NOMO-1 (cell line): ENCODE results near the gene PPP2R1B.
A peak's percentile ranks its signal among the peaks of the same experiment; 100 is the strongest.
"Not testable (repeated sequence)": the region's sequence is repeated elsewhere in the genome, so short reads cannot be mapped to it uniquely, and the experiment has no call there.

Experiments used
- DNase-seq, 2 experiments: peaks; one replicate each; lab custom pipeline; 2025; ENCODE audit not compliant: unreplicated experiment in 2 of 2; lab: John Stamatoyannopoulos, UW

Gene PPP2R1B

DNA sequence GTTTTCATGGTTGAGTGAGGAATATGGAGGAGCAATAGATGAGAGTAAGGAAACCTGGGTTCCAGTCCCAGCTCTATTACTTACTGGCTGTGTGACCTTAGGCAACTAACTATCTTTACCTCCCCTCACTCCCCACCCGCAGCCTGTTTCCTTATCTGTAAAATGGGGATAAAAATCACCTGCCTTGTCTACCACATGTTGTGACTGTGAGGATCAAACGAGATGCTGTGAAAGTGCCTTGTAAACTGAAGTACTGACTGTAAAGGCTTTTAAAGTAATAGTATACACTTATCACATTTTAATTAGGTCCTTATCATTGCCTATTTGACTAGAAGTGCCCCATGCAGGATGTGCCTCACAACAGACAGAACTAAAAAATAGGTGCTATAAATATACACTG, 18.9 kb upstream of the PPP2R1B start:
- DNase-seq = no peak

GRCh38 chr11:111784311-111784710, 18.1 kb upstream of the PPP2R1B start:
- not testable (repeated sequence) for DNase-seq

GRCh38 chr11:111782109-111782741, 16.0 kb upstream of the PPP2R1B start:
- no peak for DNase-seq

- no peak for DNase-seq
These were observed 12.9 kb upstream of the PPP2R1B start for GRCh38 chr11:111779118-111779517.

GRCh38 chr11:111778047-111778558, 11.9 kb upstream of the PPP2R1B start:
- DNase-seq = no peak

DNA sequence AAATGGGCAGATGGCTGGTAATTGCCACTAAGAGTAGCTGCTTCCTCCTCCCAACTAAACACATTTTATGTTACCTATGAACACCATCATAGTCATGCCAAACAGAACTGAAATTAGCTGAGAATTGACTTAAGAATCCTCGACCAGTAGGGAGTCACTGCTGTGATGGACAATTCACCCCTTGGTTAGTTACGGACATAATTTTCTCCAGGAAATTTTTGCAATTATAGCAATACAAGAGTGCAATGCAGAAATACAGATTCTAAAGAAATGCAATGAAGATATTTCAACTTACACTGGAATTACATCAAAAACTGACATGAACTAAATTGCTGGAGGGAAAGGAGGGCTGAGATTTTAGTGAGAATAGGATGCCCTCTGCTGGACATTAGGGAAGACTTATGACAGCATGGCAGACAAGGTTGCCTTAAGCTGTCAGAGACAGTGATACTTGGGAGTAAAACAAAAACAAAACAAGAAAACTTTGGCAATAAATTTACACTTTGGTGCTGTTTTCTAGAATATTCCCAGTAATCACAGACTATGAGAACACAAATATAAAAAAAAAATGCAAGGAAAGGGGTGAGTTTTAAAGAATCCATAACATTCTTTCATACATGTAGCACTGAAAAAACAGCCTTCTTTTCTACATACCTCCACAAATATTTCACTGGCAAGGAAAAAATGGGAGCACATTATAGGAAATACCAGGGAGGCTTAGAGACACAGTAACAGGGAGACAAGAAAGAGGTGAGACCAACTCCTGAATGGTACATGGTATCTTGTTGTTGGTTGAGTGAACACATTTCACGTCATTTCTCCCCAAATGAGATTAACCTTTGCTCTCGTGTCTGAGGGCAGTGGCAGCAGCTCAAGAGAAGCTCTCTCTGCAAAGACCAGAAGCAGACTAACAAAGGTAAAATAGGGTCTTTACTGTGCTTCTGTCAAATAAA, 11.2 kb upstream of the PPP2R1B start:
- peak in 1 of 2 experiments; percentile 54 for DNase-seq

- DNase-seq = no peak
These were observed 10.4 kb upstream of the PPP2R1B start for GRCh38 chr11:111776398-111777093.

DNA sequence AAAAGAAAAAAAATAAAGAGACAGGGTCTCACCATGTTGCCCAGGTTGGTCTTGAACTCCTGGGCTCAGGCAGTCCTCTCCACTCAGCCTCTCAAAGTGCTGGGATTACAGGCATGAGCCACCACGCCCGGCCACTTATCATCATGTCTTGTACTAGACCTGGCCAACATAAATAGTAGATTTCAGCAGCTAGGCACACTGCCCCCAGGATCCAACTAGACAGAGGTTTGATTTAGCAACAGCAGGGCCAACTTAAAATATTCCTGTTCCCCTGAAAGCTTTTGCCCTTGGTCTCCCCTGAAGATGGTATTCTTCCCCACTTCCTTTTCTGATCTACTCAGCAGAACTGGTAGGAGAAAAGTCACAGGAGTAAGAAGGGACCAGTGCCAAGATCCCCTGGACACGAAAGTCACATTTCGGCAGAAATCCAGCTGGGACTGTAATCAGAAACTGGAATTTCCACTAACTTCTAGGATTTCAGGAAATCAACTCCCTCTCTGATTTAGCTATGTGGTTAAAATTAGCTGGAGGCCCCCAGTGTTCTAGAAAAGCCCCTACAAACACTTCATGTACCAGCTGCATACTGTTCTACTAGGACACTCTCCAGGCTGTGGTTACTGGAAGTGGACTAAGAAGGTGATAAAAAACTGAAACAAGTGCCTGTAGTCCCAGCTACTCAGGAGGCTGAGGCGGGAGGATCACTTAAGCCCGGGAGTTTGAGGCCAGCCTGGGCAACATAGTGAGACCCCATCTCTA, 8.9 kb upstream of the PPP2R1B start:
- no peak for DNase-seq

- DNase-seq = no peak
These were observed 6.3 kb upstream of the PPP2R1B start for GRCh38 chr11:111772535-111772934.

DNA sequence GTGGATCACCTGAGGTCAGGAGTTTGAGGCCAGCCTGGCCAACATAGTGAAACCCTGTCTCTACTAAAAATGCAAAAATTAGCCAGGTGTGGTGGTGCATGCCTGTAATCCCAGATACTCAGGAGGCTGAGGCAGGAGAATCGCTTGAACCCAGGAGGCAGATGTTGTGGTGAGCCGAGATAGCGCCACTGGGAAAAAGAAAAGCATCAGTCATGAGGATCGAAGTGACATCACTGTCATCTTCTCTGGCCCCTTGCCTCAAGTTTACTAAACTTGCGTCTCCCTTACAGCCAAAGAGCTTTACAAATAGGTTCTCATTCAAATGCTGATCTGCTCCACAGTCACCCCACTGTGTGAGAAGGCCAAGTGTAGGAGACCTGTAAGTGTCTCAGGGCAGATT, 5.0 kb upstream of the PPP2R1B start:
- DNase-seq = not testable (repeated sequence)

DNA sequence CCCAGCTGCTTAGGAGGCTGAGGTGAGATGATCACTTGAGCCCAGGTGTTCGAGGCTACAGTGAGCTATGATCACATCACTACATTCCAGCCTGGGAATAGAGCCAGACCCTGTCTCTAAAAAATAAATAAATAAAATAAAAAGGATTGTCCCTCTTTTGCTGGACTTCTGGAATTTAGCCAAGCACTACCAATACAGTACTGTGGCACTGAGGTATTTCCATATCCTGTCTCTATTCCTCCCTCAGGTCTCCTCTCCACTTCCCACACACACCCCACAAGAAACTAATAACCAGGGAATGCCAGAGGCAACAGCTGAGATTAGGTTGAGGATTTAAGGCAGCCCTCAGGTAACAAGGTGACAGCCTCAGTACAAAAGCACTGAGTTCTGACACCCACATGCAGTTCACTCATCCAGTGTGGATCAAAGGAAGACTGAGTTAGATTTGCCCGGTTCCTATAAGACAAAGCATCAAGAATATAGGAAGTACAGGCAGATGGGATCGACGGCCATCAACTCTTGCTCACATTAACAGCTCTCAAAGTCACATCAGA, 4.5 kb upstream of the PPP2R1B start:
- no peak for DNase-seq

DNA sequence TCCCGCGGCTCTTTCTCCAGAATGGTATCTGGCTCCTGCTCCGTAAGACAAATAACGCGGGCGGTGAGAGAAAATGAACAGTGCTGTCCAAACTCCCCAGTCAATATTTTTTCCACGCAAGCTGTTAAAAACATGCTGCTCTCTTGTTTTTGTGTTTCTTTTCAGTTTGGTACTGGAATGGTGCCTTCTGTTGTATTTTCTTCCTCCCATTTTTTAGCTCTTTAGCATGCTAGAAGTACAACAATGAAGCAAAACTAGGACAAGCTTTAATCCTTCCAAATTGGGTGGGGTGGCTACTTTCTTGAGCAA, 599 bp upstream of the PPP2R1B start:
- no peak for DNase-seq

DNA sequence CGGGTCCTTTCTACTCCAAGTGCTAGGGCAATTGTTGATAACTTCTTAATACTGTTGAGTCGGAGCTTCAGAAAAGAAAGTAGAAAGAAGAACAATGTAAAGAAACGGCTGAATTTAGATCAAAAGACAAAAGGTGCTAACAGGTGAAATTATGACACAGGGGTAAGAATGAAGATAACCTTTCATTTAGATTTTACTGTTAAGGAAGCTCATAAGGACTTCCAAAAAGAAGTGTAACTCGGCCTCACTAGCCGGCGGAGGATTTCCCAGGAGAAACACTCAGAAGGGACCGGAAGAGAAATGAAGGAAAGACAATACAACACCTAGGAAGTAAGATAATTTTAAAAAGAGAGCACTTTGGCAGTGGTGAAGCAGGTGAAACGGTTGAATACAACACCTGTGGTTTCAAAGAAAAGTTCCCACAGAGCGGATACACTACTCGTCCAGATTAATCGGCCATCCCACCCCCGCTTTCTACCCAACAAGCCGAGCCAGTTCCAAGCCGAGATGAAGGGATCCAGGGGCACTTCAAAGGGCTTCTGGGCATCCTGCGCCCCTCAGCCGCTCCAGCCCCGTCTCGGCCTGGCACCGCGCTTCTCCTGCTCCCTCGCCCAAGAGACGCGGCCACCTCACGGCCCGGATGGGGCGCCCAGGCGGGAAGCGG, 737 bp downstream of the PPP2R1B start:
- DNase-seq = peak in 1 of 2 experiments; percentile 36

DNA sequence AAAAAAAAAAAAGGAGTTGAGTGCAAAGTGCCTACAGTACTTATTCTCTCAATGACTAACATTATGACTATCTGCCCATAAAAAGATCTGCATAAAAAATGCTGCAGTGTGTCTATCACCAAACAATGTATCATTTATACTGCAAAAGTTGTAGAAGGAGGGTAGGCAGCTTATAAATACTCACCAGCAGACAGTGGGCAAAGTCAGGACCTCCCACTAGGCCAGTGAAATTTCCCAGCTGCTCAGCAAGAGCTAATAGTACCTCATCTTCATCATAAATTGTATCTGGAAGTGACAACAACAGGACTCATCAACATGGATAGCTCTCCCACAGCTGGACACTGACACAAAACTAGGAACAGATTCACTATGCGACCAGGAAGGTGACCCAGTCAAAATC, 1.6 kb downstream of the PPP2R1B start:
- DNase-seq = no peak

GRCh38 chr11:111762981-111763643, 3.1 kb downstream of the PPP2R1B start:
- DNase-seq = no peak

- no peak for DNase-seq
These were observed 3.7 kb downstream of the PPP2R1B start for GRCh38 chr11:111762526-111762925.

GRCh38 chr11:111761036-111761435, 5.2 kb downstream of the PPP2R1B start:
- no peak for DNase-seq

- DNase-seq = no peak
These were observed 6.3 kb downstream of the PPP2R1B start for GRCh38 chr11:111759778-111760407.

- no peak for DNase-seq
These were observed 6.8 kb downstream of the PPP2R1B start for GRCh38 chr11:111759376-111759775.
